Fibroblast of the aortic adventitia (primary cell): ENCODE measurements around the gene HSPH1. TPM values are rescaled to one million over a fixed set of nuclear protein-coding genes. Genes with fewer than 3 reads are reported as not detected.
"Not testable (repeated sequence)": the region's sequence is repeated elsewhere in the genome, so short reads cannot be mapped to it uniquely, and the experiment has no call there.

Experiments
- DNase-seq: peaks from one replicate; pipeline ENCODE4 v3.0.0-alpha.2; 2010; ENCODE audit warnings: low read depth
- H3K4me3 ChIP-seq: 2 replicates; pipeline ENCODE4 v1.5.1; 2011; ENCODE audit warnings: low read depth, mild to moderate bottlenecking, control low read depth, low read length, moderate library complexity
- CTCF ChIP-seq: IDR thresholded peaks from 2 replicates; pipeline ENCODE4 v1.5.1; 2011; ENCODE audit warnings: mild to moderate bottlenecking, low read length, control low read depth, inconsistent platforms; ENCODE audit not compliant: insufficient read depth
- total RNA-seq: library from RNA; depleted of rRNA; stranded (reverse); fragments of >200 nt; gene quantifications from 2 replicates; pipeline ENCODE4 v1.2.3, GENCODE V29; 2012; ENCODE audit warnings: low replicate concordance

Gene HSPH1
- total RNA-seq, 1 donor: 51.8 TPM

GRCh38 chr13:31102905-31103304, 58.8 kb downstream of the HSPH1 start:
- no peak for DNase-seq
- TF ChIP-seq CTCF: no peak
- no peak overlapping the region for H3K4me3 ChIP-seq

GRCh38 chr13:31101472-31102170, 60.1 kb downstream of the HSPH1 start:
- no peak overlapping the region for H3K4me3 ChIP-seq
- TF ChIP-seq CTCF: no peak
- DNase-seq: no peak

GRCh38 chr13:31100721-31101120, 61.0 kb downstream of the HSPH1 start:
- TF ChIP-seq CTCF: no peak
- no peak overlapping the region for H3K4me3 ChIP-seq
- no peak for DNase-seq

- not testable (repeated sequence) for DNase-seq, H3K4me3 ChIP-seq
Observed at GRCh38 chr13:31097911-31098434, 63.7 kb downstream of the HSPH1 start.

- no peak overlapping the region for H3K4me3 ChIP-seq
- DNase-seq: no peak
- no peak for TF ChIP-seq CTCF
Observed at GRCh38 chr13:31096654-31097302, 64.9 kb downstream of the HSPH1 start.

GRCh38 chr13:31094331-31095015, 67.2 kb downstream of the HSPH1 start:
- DNase-seq: no peak
- no peak overlapping the region for H3K4me3 ChIP-seq
- TF ChIP-seq CTCF: no peak
